ENCODE results near the gene CREBL2. TPM values are rescaled to one million over a fixed set of nuclear protein-coding genes. Genes with fewer than 3 reads are reported as not detected.
A peak's percentile ranks its signal among the peaks of the same experiment; 100 is the strongest.

The CREBL2 gene
- total and polyA plus RNA-seq, 10 of the 15 experiments (the other 5 are each of a cell fraction or from before 2014, with no cell fraction given) = 4.6 to 19.1 (median 13.5) TPM

- TF ChIP-seq NR2C1 (IDR thresholded peaks at IDR 0.05) (no peak), SREBF1 (IDR thresholded peaks at IDR 0.05; ENCODE audit: low read length) (no peak), NRF1 (conservative IDR thresholded peaks at IDR 0.05; ENCODE audit: low read depth, low read length) (no peak), NFYB (IDR thresholded peaks at IDR 0.05; ENCODE audit: insufficient read depth, low read depth, low read length) (no peak), PBX3 (IDR thresholded peaks at IDR 0.05; ENCODE audit: insufficient replicate concordance, low read depth, low read length) (no peak), NR2F1 (conservative IDR thresholded peaks at IDR 0.05) (peak; percentile 48; the same call in 1 of the 2 replicates), RBBP5 (conservative IDR thresholded peaks at IDR 0.05) (no peak), POLR2AphosphoS5 (IDR thresholded peaks at IDR 0.05; ENCODE audit: low read length) (no peak), BCL3 (IDR thresholded peaks at IDR 0.05; ENCODE audit: borderline replicate concordance, insufficient read depth, low read depth, low read length, poor library complexity, severe bottlenecking) (no peak), USF1 (IDR thresholded peaks at IDR 0.05; ENCODE audit: borderline replicate concordance, extremely low read length, insufficient read depth, low read depth, low read length) (no peak), CBX5 (IDR thresholded peaks at IDR 0.05; ENCODE audit: low read depth) (no peak), SKIL (IDR thresholded peaks at IDR 0.05; ENCODE audit: low read depth, poor library complexity, severe bottlenecking) (peak; percentile 69), WRNIP1 (IDR thresholded peaks at IDR 0.05; ENCODE audit: borderline replicate concordance, low read depth, low read length) (no peak), CTCF (IDR thresholded peaks at IDR 0.05 in 2 of 3, conservative IDR thresholded peaks at IDR 0.05 in 1 of 3; ENCODE audit: control insufficient read depth in 2 of 3, extremely low read depth in 1 of 3, insufficient read depth in 1 of 3, low read depth in 3 of 3, low read length in 3 of 3) (no peak), ZNF592 (IDR thresholded peaks at IDR 0.05) (peak; percentile 59; the same call in 1 of the 2 replicates), YY1 (IDR thresholded peaks at IDR 0.05; ENCODE audit: low read depth, low read length) (no peak)
These were observed 4.7 kb upstream of the CREBL2 start (continued) for GRCh38 chr12:12606781-12607589.

Data from GM12878 (cell line).